GM23248 (cell line): ENCODE measurements around the gene SKI. TPM values are rescaled to one million over a fixed set of nuclear protein-coding genes. Genes with fewer than 3 reads are reported as not detected.

Source experiments
- DNase-seq: peaks from one replicate; pipeline ENCODE4 v3.0.0-alpha.2; 2015
- H2AFZ ChIP-seq: fragments of 200-600 bp; sonication (generic); 2 replicates; pipeline ENCODE4 v1.6.1; 2016; ENCODE audit warnings: antibody characterized with exemption
- H3F3A ChIP-seq: fragments of 200-600 bp; sonication (generic); 2 replicates; pipeline ENCODE4 v1.6.1; 2016; ENCODE audit warnings: mild to moderate bottlenecking, antibody characterized with exemption, mixed run types; ENCODE audit not compliant: insufficient read depth
- H3K27ac ChIP-seq: fragments of 200-600 bp; sonication (generic); 2 replicates; pipeline ENCODE4 v1.5.1; 2016; ENCODE audit warnings: mild to moderate bottlenecking
- H3K27me3 ChIP-seq: fragments of 200-600 bp; sonication (generic); replicated peaks from 2 replicates; pipeline ENCODE4 v1.6.1; 2016; ENCODE audit warnings: mild to moderate bottlenecking; ENCODE audit not compliant: insufficient read depth
- H3K36me3 ChIP-seq: fragments of 200-600 bp; sonication (generic); 2 replicates; pipeline ENCODE4 v1.6.1; 2016; ENCODE audit warnings: low read depth, mild to moderate bottlenecking
- H3K4me1 ChIP-seq: fragments of 200-600 bp; sonication (generic); 2 replicates; pipeline ENCODE4 v1.6.1; 2016; ENCODE audit warnings: mild to moderate bottlenecking; ENCODE audit not compliant: insufficient read depth
- H3K4me2 ChIP-seq: fragments of 200-600 bp; sonication (generic); one replicate; pipeline ENCODE4 v1.6.1; 2016; ENCODE audit warnings: mild to moderate bottlenecking; ENCODE audit not compliant: unreplicated experiment
- H3K4me3 ChIP-seq: fragments of 200-600 bp; sonication (generic); 2 replicates; pipeline ENCODE4 v1.5.1; 2016; ENCODE audit warnings: mild to moderate bottlenecking
- H3K79me2 ChIP-seq: fragments of 200-600 bp; sonication (generic); 2 replicates; pipeline ENCODE4 v1.6.1; 2016; ENCODE audit warnings: mild to moderate bottlenecking; ENCODE audit not compliant: insufficient read depth
- H3K9ac ChIP-seq: fragments of 200-600 bp; sonication (generic); 2 replicates; pipeline ENCODE4 v1.6.1; 2016; ENCODE audit warnings: mild to moderate bottlenecking
- H3K9me2 ChIP-seq: fragments of 200-600 bp; sonication (generic); 2 replicates; pipeline ENCODE4 v1.6.1; 2016; ENCODE audit warnings: mixed run types, mild to moderate bottlenecking, moderate library complexity; ENCODE audit not compliant: insufficient read depth
- H3K9me3 ChIP-seq: fragments of 200-600 bp; sonication (generic); one replicate; pipeline ENCODE4 v1.6.1; 2017; ENCODE audit warnings: low read depth
- H4K20me1 ChIP-seq: fragments of 200-600 bp; sonication (generic); 2 replicates; pipeline ENCODE4 v1.6.0; 2016; ENCODE audit not compliant: insufficient read depth
- EZH2 ChIP-seq: fragments of 200-600 bp; sonication (generic); IDR thresholded peaks from 2 replicates; pipeline ENCODE4 v1.6.1; 2018; ENCODE audit warnings: antibody characterized with exemption, mild to moderate bottlenecking; ENCODE audit not compliant: insufficient read depth, poor library complexity, severe bottlenecking
- EZH2phosphoT487 ChIP-seq: fragments of 200-600 bp; sonication (generic); IDR thresholded peaks from 2 replicates; pipeline ENCODE4 v1.6.1; 2018; ENCODE audit warnings: antibody characterized with exemption, moderate library complexity, mild to moderate bottlenecking, low read depth; ENCODE audit not compliant: insufficient read depth
- WGBS, 2 experiments: methylation state at CpG; one replicate each; pipeline ENCODE4 v1.1.6; 2015 to 2017; ENCODE audit warnings: low lambda C conversion rate in 2 of 2, low coverage in 1 of 2; ENCODE audit errors: missing lambda C conversion rate in 2 of 2; 5-methylcytosine and 5-hydroxymethylcytosine counted together
- in situ Hi-C: fragments of 300-500 bp; cut with MboI; formaldehyde crosslinking; loops from 2 replicates; pipeline ENCODE4 v1.15.0; 2020
- polyA plus RNA-seq: library from polyadenylated mRNA; unstranded; fragments of >200 nt; fragmentation: Nextera tagmentation; extraction: Ambion mirVana; gene quantifications from 2 replicates; pipeline ENCODE4 v1.2.1, GENCODE V29; 2016
- total RNA-seq: library from RNA; depleted of rRNA; stranded (reverse); fragments of >200 nt; shearing (Covaris generic); gene quantifications from 2 replicates; pipeline ENCODE4 v1.2.3, GENCODE V29; 2014

The SKI gene
- total and polyA plus RNA-seq, 2 experiments from 2014 or later = 3.8 to 23.1 TPM

GRCh38 chr1:2284932-2285331, 56.8 kb downstream of the SKI start:
- WGBS, 2 experiments = 78 to 79% methylated on average over 8 to 9 of the region's 9 CpGs
- Histone ChIP-seq H4K20me1 (no peaks in the 10 kb centered on the region), H3K9me3 (no peaks in the 10 kb centered on the region), H3K9ac (no peak overlapping the region), H3K4me2 (no peak overlapping the region), H3K27me3 (no peaks in the 10 kb centered on the region), H3K36me3 (no peaks in the 10 kb centered on the region), H3K4me3 (no peak overlapping the region), H3F3A (no peaks in the 10 kb centered on the region), H3K4me1 (peaks cover 11% of the 10 kb centered on the region), H3K27ac (no peak overlapping the region), H2AFZ (no peak overlapping the region), H3K79me2 (peaks cover 82% of the 10 kb centered on the region), H3K9me2 (no peaks in the 10 kb centered on the region)
- in situ Hi-C loops = no loop called here
- DNase-seq = no peak
- TF ChIP-seq EZH2 (no peak), EZH2phosphoT487 (no peak)

- no peak for DNase-seq
- H3K4me2 ChIP-seq = no peak overlapping the region
- TF ChIP-seq EZH2 (no peak), EZH2phosphoT487 (no peak)
- H3K9me3 ChIP-seq = no peaks in the 10 kb centered on the region
- H3K9me2 ChIP-seq = no peaks in the 10 kb centered on the region
- 89 to 91% methylated on average over 15 of the region's 15 CpGs for WGBS, 2 experiments
- H3K36me3 ChIP-seq = no peaks in the 10 kb centered on the region
- no peak overlapping the region for H3K4me3 ChIP-seq
- no peak overlapping the region for H2AFZ ChIP-seq
- peaks cover 25% of the 10 kb centered on the region for H3K4me1 ChIP-seq
- in situ Hi-C loops = no loop called here
- no peak overlapping the region for H3K9ac ChIP-seq
- H3K27me3 ChIP-seq = no peaks in the 10 kb centered on the region
- H3F3A ChIP-seq = peaks cover 8% of the 10 kb centered on the region
- no peak overlapping the region for H3K27ac ChIP-seq
- H4K20me1 ChIP-seq = no peaks in the 10 kb centered on the region
- H3K79me2 ChIP-seq = peaks cover 93% of the 10 kb centered on the region
These were observed 58.8 kb downstream of the SKI start for GRCh38 chr1:2286923-2287322.

GRCh38 chr1:2287649-2288048, 59.5 kb downstream of the SKI start:
- H4K20me1 ChIP-seq = no peaks in the 10 kb centered on the region
- peaks cover 14% of the 10 kb centered on the region for H3F3A ChIP-seq
- peaks cover 32% of the 10 kb centered on the region for H3K4me1 ChIP-seq
- no peak for DNase-seq
- TF ChIP-seq EZH2 = no peak
- no peak for TF ChIP-seq EZH2phosphoT487
- H3K27me3 ChIP-seq = no peaks in the 10 kb centered on the region
- in situ Hi-C loops = no loop called here
- H3K27ac ChIP-seq = no peak overlapping the region
- no peak overlapping the region for H3K4me2 ChIP-seq
- H3K9me3 ChIP-seq = no peaks in the 10 kb centered on the region
- whole genome bisulfite sequencing, 2 experiments = 86 to 90% methylated on average over 7 to 14 of the region's 14 CpGs
- H3K36me3 ChIP-seq = no peaks in the 10 kb centered on the region
- H3K4me3 ChIP-seq = no peak overlapping the region
- no peaks in the 10 kb centered on the region for H3K9me2 ChIP-seq
- H3K79me2 ChIP-seq = peaks cover 96% of the 10 kb centered on the region
- no peak overlapping the region for H3K9ac ChIP-seq
- H2AFZ ChIP-seq = no peak overlapping the region

GRCh38 chr1:2288311-2288710, 60.2 kb downstream of the SKI start:
- peaks cover 14% of the 10 kb centered on the region for H3F3A ChIP-seq
- H4K20me1 ChIP-seq = no peaks in the 10 kb centered on the region
- H3K9me2 ChIP-seq = no peaks in the 10 kb centered on the region
- no peaks in the 10 kb centered on the region for H3K36me3 ChIP-seq
- H2AFZ ChIP-seq = no peak overlapping the region
- H3K9me3 ChIP-seq = no peaks in the 10 kb centered on the region
- WGBS, 2 experiments = 71 to 76% methylated on average over 10 of the region's 10 CpGs
- H3K79me2 ChIP-seq = peaks cover 96% of the 10 kb centered on the region
- H3K27me3 ChIP-seq = no peaks in the 10 kb centered on the region
- H3K9ac ChIP-seq = no peak overlapping the region
- no peak for TF ChIP-seq EZH2
- TF ChIP-seq EZH2phosphoT487 = no peak
- in situ Hi-C loops = no loop called here
- no peak overlapping the region for H3K4me2 ChIP-seq
- peaks cover 35% of the 10 kb centered on the region for H3K4me1 ChIP-seq
- DNase-seq = no peak
- H3K4me3 ChIP-seq = no peak overlapping the region
- no peak overlapping the region for H3K27ac ChIP-seq
